Right lobe of liver (tissue), 4 donors: ENCODE measurements around the gene TAF7L.

Source experiments
- POLR2A ChIP-seq: fragments of 450-650 bp; IDR thresholded peaks from one replicate; pipeline ENCODE4 v1.6.1; 2017; ENCODE audit warnings: antibody characterized with exemption, mild to moderate bottlenecking
- TF ChIP-seq, protein P1 (sequence below), 4 donors: fragments of 200-600 bp in 3 of 4; fragments of 450-650 bp in 1 of 4; IDR thresholded peaks; one replicate each; pipeline versions ENCODE4 v1.5.1 to v1.8.0; 2016 to 2022; ENCODE audit warnings: antibody characterized with exemption in 4 of 4, mild to moderate bottlenecking in 2 of 4
- donor health status: DM: no; HTN: no; CAD: no.
- donor health status: DM: no; HTN: no; CAD: no.
- donor health status: DM: no; HTN: yes; CAD: no.

DNA sequence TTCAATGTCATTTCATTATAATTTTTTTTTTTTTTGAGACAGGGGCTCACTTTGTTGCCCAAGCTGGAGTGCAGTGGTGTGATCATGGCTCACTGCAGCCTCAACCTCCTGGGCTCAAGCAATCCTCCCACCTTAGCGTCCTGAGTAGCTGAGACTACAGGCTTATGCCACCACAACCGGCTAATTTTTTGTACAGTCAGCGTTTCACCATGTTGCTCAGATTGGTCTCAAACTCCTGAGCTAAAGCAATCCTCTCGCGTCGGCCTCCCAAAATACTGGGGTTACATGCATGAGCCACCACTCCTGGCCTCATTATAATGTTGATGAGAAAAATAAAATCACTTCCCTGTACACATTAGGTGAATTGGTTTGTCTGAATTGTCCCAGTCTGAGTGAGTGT is 16.9 kb downstream of the TAF7L start:
- TF ChIP-seq, protein P1, sequence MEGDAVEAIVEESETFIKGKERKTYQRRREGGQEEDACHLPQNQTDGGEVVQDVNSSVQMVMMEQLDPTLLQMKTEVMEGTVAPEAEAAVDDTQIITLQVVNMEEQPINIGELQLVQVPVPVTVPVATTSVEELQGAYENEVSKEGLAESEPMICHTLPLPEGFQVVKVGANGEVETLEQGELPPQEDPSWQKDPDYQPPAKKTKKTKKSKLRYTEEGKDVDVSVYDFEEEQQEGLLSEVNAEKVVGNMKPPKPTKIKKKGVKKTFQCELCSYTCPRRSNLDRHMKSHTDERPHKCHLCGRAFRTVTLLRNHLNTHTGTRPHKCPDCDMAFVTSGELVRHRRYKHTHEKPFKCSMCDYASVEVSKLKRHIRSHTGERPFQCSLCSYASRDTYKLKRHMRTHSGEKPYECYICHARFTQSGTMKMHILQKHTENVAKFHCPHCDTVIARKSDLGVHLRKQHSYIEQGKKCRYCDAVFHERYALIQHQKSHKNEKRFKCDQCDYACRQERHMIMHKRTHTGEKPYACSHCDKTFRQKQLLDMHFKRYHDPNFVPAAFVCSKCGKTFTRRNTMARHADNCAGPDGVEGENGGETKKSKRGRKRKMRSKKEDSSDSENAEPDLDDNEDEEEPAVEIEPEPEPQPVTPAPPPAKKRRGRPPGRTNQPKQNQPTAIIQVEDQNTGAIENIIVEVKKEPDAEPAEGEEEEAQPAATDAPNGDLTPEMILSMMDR (IDR thresholded peaks at IDR 0.05): no peak
- TF ChIP-seq POLR2A: no peak
